Mesendoderm (in vitro differentiated cells): ENCODE results near the gene OR2G2. TPM values are rescaled to one million over a fixed set of nuclear protein-coding genes. Genes with fewer than 3 reads are reported as not detected.

Source experiments
- DNase-seq: peaks from one replicate; pipeline ENCODE4 v3.0.0; 2013
- H2AK5ac ChIP-seq: 2 replicates; pipeline ENCODE4 v1.6.1; 2013; ENCODE audit warnings: low read length, inconsistent platforms
- H2BK120ac ChIP-seq: 2 replicates; pipeline ENCODE4 v1.6.1; 2013; ENCODE audit warnings: low read depth, mild to moderate bottlenecking, low read length, moderate library complexity, mixed read lengths
- H2BK15ac ChIP-seq: replicated peaks from 2 replicates; pipeline ENCODE4 v1.6.1; 2013; ENCODE audit warnings: low read depth, mild to moderate bottlenecking, moderate library complexity
- H2BK5ac ChIP-seq: 2 replicates; pipeline ENCODE4 v1.6.1; 2013; ENCODE audit warnings: low read length, inconsistent platforms
- H3K18ac ChIP-seq: 2 replicates; pipeline ENCODE4 v1.6.1; 2013; ENCODE audit warnings: mild to moderate bottlenecking, low read length, mixed read lengths
- H3K23ac ChIP-seq: one replicate; pipeline ENCODE4 v1.6.1; 2013; ENCODE audit warnings: low read length
- H3K27ac ChIP-seq: 2 replicates; pipeline ENCODE4 v1.5.1; 2013; ENCODE audit warnings: low read depth, mild to moderate bottlenecking, inconsistent platforms, low read length, moderate library complexity
- H3K27me3 ChIP-seq: 2 replicates; pipeline ENCODE4 v1.6.1; 2013; ENCODE audit warnings: low read length, control low read depth, mild to moderate bottlenecking, inconsistent platforms; ENCODE audit not compliant: insufficient read depth, poor library complexity
- H3K36me3 ChIP-seq: 2 replicates; pipeline ENCODE4 v1.6.1; 2013; ENCODE audit warnings: low read length, inconsistent platforms; ENCODE audit not compliant: control insufficient read depth, insufficient read depth
- H3K4ac ChIP-seq: one replicate; pipeline ENCODE4 v1.6.1; 2013; ENCODE audit warnings: low read depth, mild to moderate bottlenecking, low read length, moderate library complexity
- H3K4me1 ChIP-seq: 2 replicates; pipeline ENCODE4 v1.6.1; 2013; ENCODE audit warnings: low read depth, low read length, inconsistent platforms; ENCODE audit not compliant: control insufficient read depth
- H3K4me2 ChIP-seq: 2 replicates; pipeline ENCODE4 v1.6.1; 2013; ENCODE audit warnings: low read length
- H3K4me3 ChIP-seq: 2 replicates; pipeline ENCODE4 v1.5.1; 2013; ENCODE audit warnings: mild to moderate bottlenecking, low read length
- H3K56ac ChIP-seq: one replicate; pipeline ENCODE4 v1.6.1; 2013; ENCODE audit warnings: low read length
- H3K79me1 ChIP-seq: 2 replicates; pipeline ENCODE4 v1.6.1; 2013; ENCODE audit warnings: low read length, inconsistent platforms
- H3K79me2 ChIP-seq: 2 replicates; pipeline ENCODE4 v1.6.1; 2013; ENCODE audit warnings: mild to moderate bottlenecking, low read length; ENCODE audit not compliant: control insufficient read depth, insufficient read depth
- H3K9ac ChIP-seq: 2 replicates; pipeline ENCODE4 v1.6.1; 2013; ENCODE audit warnings: low read length, inconsistent platforms
- H4K5ac ChIP-seq: one replicate; pipeline ENCODE4 v1.6.1; 2013; ENCODE audit warnings: low read length
- H4K8ac ChIP-seq: one replicate; pipeline ENCODE4 v1.6.1; 2013; ENCODE audit warnings: low read depth, mild to moderate bottlenecking, control low read depth, low read length, moderate library complexity
- WGBS: extraction: QIAGEN DNeasy Blood & Tissue Kit; methylation state at CpG from one replicate; pipeline ENCODE4 v1.1.7; 2013; ENCODE audit warnings: low lambda C conversion rate, missing lambda C conversion rate; ENCODE audit not compliant: insufficient coverage; ENCODE audit errors: extremely low coverage; 5-methylcytosine and 5-hydroxymethylcytosine counted together
- polyA plus RNA-seq, 2 experiments: library from polyadenylated mRNA; stranded (reverse); fragments of 200-250 nt; gene quantifications; one replicate each; pipeline ENCODE4 v1.2.3, GENCODE V29; 2013

Gene OR2G2
- not detected for polyA plus RNA-seq (2013, experiment 1 of 2)
- polyA plus RNA-seq (2013, experiment 2 of 2): not detected

- Histone ChIP-seq H2BK5ac (no peak within 1 kb of the TSS), H2BK120ac (no peak within 1 kb of the TSS), H3K18ac (no peak within 1 kb of the TSS), H2BK15ac (no peak within 1 kb of the TSS), H4K8ac (no peak within 1 kb of the TSS), H3K27me3 (no peaks in the 10 kb centered on the region), H3K27ac (no peak within 1 kb of the TSS), H3K36me3 (no peaks in the 10 kb centered on the region), H2AK5ac (no peak within 1 kb of the TSS), H3K79me2 (no peaks in the 10 kb centered on the region), H3K9ac (no peak within 1 kb of the TSS), H3K56ac (no peak within 1 kb of the TSS), H3K4ac (no peak within 1 kb of the TSS), H3K4me3 (no peak within 1 kb of the TSS), H3K23ac (no peak within 1 kb of the TSS), H3K79me1 (no peaks in the 10 kb centered on the region), H3K4me1 (no peaks in the 10 kb centered on the region), H4K5ac (no peak within 1 kb of the TSS), H3K4me2 (no peak within 1 kb of the TSS)
- no CpG with 5 or more reads among the region's 2 CpGs for WGBS
- DNase-seq: no peak
Measured at GRCh38 chr1:247588060-247588459, at the start of gene OR2G2. Gene OR2G2, plus strand, starts transcription at chr1:247588360. Its CDS starts 0 bp downstream, at chr1:247588360.

GRCh38 chr1:247538561-247538960 lies 49.6 kb upstream of the OR2G2 start:
- no peak overlapping the region for H2BK120ac ChIP-seq
- H3K4me1 ChIP-seq: no peaks in the 10 kb centered on the region
- no peak overlapping the region for H3K27ac ChIP-seq
- H3K79me1 ChIP-seq: no peaks in the 10 kb centered on the region
- no peak overlapping the region for H3K23ac ChIP-seq
- H3K79me2 ChIP-seq: no peaks in the 10 kb centered on the region
- no peak overlapping the region for H4K5ac ChIP-seq
- H3K4me3 ChIP-seq: no peak overlapping the region
- H4K8ac ChIP-seq: no peak overlapping the region
- H3K56ac ChIP-seq: no peak overlapping the region
- no peak overlapping the region for H3K4ac ChIP-seq
- WGBS: no CpG with 5 or more reads among the region's 5 CpGs
- H3K4me2 ChIP-seq: no peak overlapping the region
- DNase-seq: no peak
- H3K27me3 ChIP-seq: no peaks in the 10 kb centered on the region
- no peak overlapping the region for H2BK15ac ChIP-seq
- H3K9ac ChIP-seq: no peak overlapping the region
- H2AK5ac ChIP-seq: no peak overlapping the region
- no peak overlapping the region for H3K18ac ChIP-seq
- H3K36me3 ChIP-seq: no peaks in the 10 kb centered on the region
- no peak overlapping the region for H2BK5ac ChIP-seq

- no peak overlapping the region for H3K27ac ChIP-seq
- H3K79me2 ChIP-seq: no peaks in the 10 kb centered on the region
- no CpG with 5 or more reads among the region's 6 CpGs for WGBS
- H3K23ac ChIP-seq: no peak overlapping the region
- H2AK5ac ChIP-seq: no peak overlapping the region
- H2BK15ac ChIP-seq: no peak overlapping the region
- H2BK120ac ChIP-seq: no peak overlapping the region
- no peaks in the 10 kb centered on the region for H3K27me3 ChIP-seq
- H3K4ac ChIP-seq: no peak overlapping the region
- H3K79me1 ChIP-seq: no peaks in the 10 kb centered on the region
- H3K4me1 ChIP-seq: no peaks in the 10 kb centered on the region
- no peak for DNase-seq
- no peak overlapping the region for H3K9ac ChIP-seq
- no peak overlapping the region for H3K4me2 ChIP-seq
- H4K8ac ChIP-seq: no peak overlapping the region
- H4K5ac ChIP-seq: no peak overlapping the region
- no peak overlapping the region for H3K4me3 ChIP-seq
- H3K36me3 ChIP-seq: no peaks in the 10 kb centered on the region
- H2BK5ac ChIP-seq: no peak overlapping the region
- H3K56ac ChIP-seq: no peak overlapping the region
- no peak overlapping the region for H3K18ac ChIP-seq
Measured at GRCh38 chr1:247539215-247539614, 48.9 kb upstream of the OR2G2 start.

GRCh38 chr1:247540581-247540980 lies 47.6 kb upstream of the OR2G2 start:
- no peak for DNase-seq
- Histone ChIP-seq H3K56ac (no peak overlapping the region), H3K4me1 (no peaks in the 10 kb centered on the region), H3K23ac (no peak overlapping the region), H2AK5ac (no peak overlapping the region), H2BK5ac (no peak overlapping the region), H3K36me3 (no peaks in the 10 kb centered on the region), H3K4me3 (no peak overlapping the region), H3K27me3 (no peaks in the 10 kb centered on the region), H4K8ac (no peak overlapping the region), H3K79me1 (no peaks in the 10 kb centered on the region), H3K79me2 (no peaks in the 10 kb centered on the region), H4K5ac (no peak overlapping the region), H3K4ac (no peak overlapping the region), H3K18ac (no peak overlapping the region), H2BK120ac (no peak overlapping the region), H2BK15ac (no peak overlapping the region), H3K4me2 (no peak overlapping the region), H3K27ac (no peak overlapping the region), H3K9ac (no peak overlapping the region)
- WGBS: no CpG with 5 or more reads among the region's 7 CpGs

GRCh38 chr1:247542811-247543210 lies 45.3 kb upstream of the OR2G2 start:
- Histone ChIP-seq H3K27me3 (no peaks in the 10 kb centered on the region), H3K4me3 (no peak overlapping the region), H2AK5ac (no peak overlapping the region), H3K18ac (no peak overlapping the region), H3K27ac (no peak overlapping the region), H3K23ac (no peak overlapping the region), H3K4ac (no peak overlapping the region), H4K5ac (no peak overlapping the region), H3K56ac (no peak overlapping the region), H2BK15ac (no peak overlapping the region), H2BK5ac (no peak overlapping the region), H4K8ac (no peak overlapping the region), H3K4me1 (no peaks in the 10 kb centered on the region), H3K9ac (no peak overlapping the region), H3K36me3 (no peaks in the 10 kb centered on the region), H3K79me2 (no peaks in the 10 kb centered on the region), H3K4me2 (no peak overlapping the region), H2BK120ac (no peak overlapping the region), H3K79me1 (no peaks in the 10 kb centered on the region)
- DNase-seq: no peak
- WGBS: no CpG with 5 or more reads among the region's 3 CpGs

GRCh38 chr1:247548092-247548491 lies 40.1 kb upstream of the OR2G2 start:
- H3K9ac ChIP-seq: no peak overlapping the region
- no peak overlapping the region for H2BK120ac ChIP-seq
- H3K36me3 ChIP-seq: no peaks in the 10 kb centered on the region
- no CpG with 5 or more reads among the region's 5 CpGs for WGBS
- no peak overlapping the region for H4K8ac ChIP-seq
- no peak overlapping the region for H3K27ac ChIP-seq
- no peak overlapping the region for H4K5ac ChIP-seq
- H3K56ac ChIP-seq: no peak overlapping the region
- H2BK5ac ChIP-seq: no peak overlapping the region
- no peak overlapping the region for H3K23ac ChIP-seq
- H3K4me3 ChIP-seq: no peak overlapping the region
- no peak overlapping the region for H3K4me2 ChIP-seq
- no peak overlapping the region for H2BK15ac ChIP-seq
- no peaks in the 10 kb centered on the region for H3K79me2 ChIP-seq
- no peak for DNase-seq
- H2AK5ac ChIP-seq: no peak overlapping the region
- no peak overlapping the region for H3K18ac ChIP-seq
- no peak overlapping the region for H3K4ac ChIP-seq
- H3K79me1 ChIP-seq: no peaks in the 10 kb centered on the region
- H3K27me3 ChIP-seq: no peaks in the 10 kb centered on the region
- no peaks in the 10 kb centered on the region for H3K4me1 ChIP-seq
